HEK293 (cell line): ENCODE measurements around the gene RHOF.

Experiments used
- BCL11A ChIP-seq: fragments of 450-650 bp; formaldehyde crosslinking; IDR thresholded peaks from 2 replicates; pipeline ENCODE4 v1.5.1; 2016; ENCODE audit warnings: low read depth, missing biosample characterization, missing genetic modification characterization
- CTCF ChIP-seq: fragments of 450-650 bp; formaldehyde crosslinking; IDR thresholded peaks from 2 replicates; pipeline ENCODE4 v1.5.1; 2016; ENCODE audit warnings: missing biosample characterization, missing genetic modification characterization
- HOXA7 ChIP-seq: sonication (generic); formaldehyde crosslinking; IDR thresholded peaks from 2 replicates; pipeline ENCODE4 v1.8.1; 2022; ENCODE audit warnings: missing genetic modification reagents, borderline replicate concordance
- HOXD13 ChIP-seq: sonication (generic); formaldehyde crosslinking; IDR thresholded peaks from 2 replicates; pipeline ENCODE4 v1.8.0; 2022; ENCODE audit warnings: missing genetic modification reagents, borderline replicate concordance
- IKZF3 ChIP-seq: fragments of 450-650 bp; IDR thresholded peaks from 2 replicates; pipeline ENCODE4 v1.5.0; 2018; ENCODE audit warnings: missing biosample characterization, mild to moderate bottlenecking, missing genetic modification characterization, moderate library complexity
- KLF16 ChIP-seq: fragments of 450-650 bp; formaldehyde crosslinking; IDR thresholded peaks from 2 replicates; pipeline ENCODE4 v1.5.1; 2017; ENCODE audit warnings: missing biosample characterization, missing genetic modification characterization
- MYNN ChIP-seq: fragments of 450-650 bp; formaldehyde crosslinking; IDR thresholded peaks from 2 replicates; pipeline ENCODE4 v1.5.1; 2016; ENCODE audit warnings: missing biosample characterization, missing genetic modification characterization, borderline replicate concordance
- MZF1 ChIP-seq: fragments of 450-650 bp; formaldehyde crosslinking; IDR thresholded peaks from 2 replicates; pipeline ENCODE4 v1.5.1; 2017; ENCODE audit warnings: missing biosample characterization, missing genetic modification characterization, borderline replicate concordance
- RBAK ChIP-seq: fragments of 450-650 bp; formaldehyde crosslinking; IDR thresholded peaks from 2 replicates; pipeline ENCODE4 v1.5.1; 2016; ENCODE audit warnings: missing biosample characterization, missing genetic modification characterization
- TCF7L2 ChIP-seq: IDR thresholded peaks from 2 replicates; pipeline ENCODE4 v1.6.1; 2011; ENCODE audit warnings: low read depth, mild to moderate bottlenecking, inconsistent platforms, low read length, moderate library complexity, borderline replicate concordance
- ZBTB20 ChIP-seq: fragments of 450-650 bp; formaldehyde crosslinking; IDR thresholded peaks from 2 replicates; pipeline ENCODE4 v1.5.1; 2016; ENCODE audit warnings: missing biosample characterization, missing genetic modification characterization
- ZNF133 ChIP-seq: fragments of 450-650 bp; formaldehyde crosslinking; IDR thresholded peaks from 2 replicates; pipeline ENCODE4 v1.5.1; 2016; ENCODE audit warnings: missing biosample characterization, missing genetic modification characterization
- ZNF174 ChIP-seq: fragments of 450-650 bp; formaldehyde crosslinking; IDR thresholded peaks from 2 replicates; pipeline ENCODE4 v1.5.0; 2017; ENCODE audit warnings: missing biosample characterization, mild to moderate bottlenecking, missing genetic modification characterization
- ZNF239 ChIP-seq: fragments of 450-650 bp; formaldehyde crosslinking; IDR thresholded peaks from 2 replicates; pipeline ENCODE4 v1.5.1; 2016; ENCODE audit warnings: missing biosample characterization, missing genetic modification characterization
- ZNF24 ChIP-seq: fragments of 450-650 bp; formaldehyde crosslinking; IDR thresholded peaks from 2 replicates; pipeline ENCODE4 v1.5.1; 2016; ENCODE audit warnings: missing biosample characterization, missing genetic modification characterization
- ZNF248 ChIP-seq: fragments of 450-650 bp; formaldehyde crosslinking; IDR thresholded peaks from 2 replicates; pipeline ENCODE4 v1.5.1; 2017; ENCODE audit warnings: missing biosample characterization, missing genetic modification characterization
- ZNF311 ChIP-seq: fragments of 450-650 bp; formaldehyde crosslinking; IDR thresholded peaks from 2 replicates; pipeline ENCODE4 v1.5.1; 2017; ENCODE audit warnings: missing biosample characterization, missing genetic modification characterization, borderline replicate concordance
- ZNF423 ChIP-seq: fragments of 450-650 bp; formaldehyde crosslinking; IDR thresholded peaks from 2 replicates; pipeline ENCODE4 v1.5.1; 2016; ENCODE audit warnings: missing biosample characterization, missing genetic modification characterization
- ZNF48 ChIP-seq: fragments of 450-650 bp; formaldehyde crosslinking; IDR thresholded peaks from 2 replicates; pipeline ENCODE4 v1.5.1; 2016; ENCODE audit warnings: missing biosample characterization, missing genetic modification characterization
- ZNF548 ChIP-seq: fragments of 450-650 bp; formaldehyde crosslinking; IDR thresholded peaks from 2 replicates; pipeline ENCODE4 v1.5.1; 2016; ENCODE audit warnings: missing biosample characterization, missing genetic modification characterization
- ZNF555 ChIP-seq: fragments of 450-650 bp; formaldehyde crosslinking; conservative IDR thresholded peaks from 2 replicates; pipeline ENCODE4 v1.5.1; 2017; ENCODE audit warnings: missing biosample characterization, mild to moderate bottlenecking, missing genetic modification characterization, inconsistent platforms
- ZNF585B ChIP-seq: fragments of 450-650 bp; formaldehyde crosslinking; IDR thresholded peaks from 2 replicates; pipeline ENCODE4 v1.5.1; 2016; ENCODE audit warnings: missing biosample characterization, missing genetic modification characterization
- ZNF768 ChIP-seq: fragments of 450-650 bp; formaldehyde crosslinking; IDR thresholded peaks from 2 replicates; pipeline ENCODE4 v1.5.1; 2018; ENCODE audit warnings: missing biosample characterization, mild to moderate bottlenecking, missing genetic modification characterization
- ZNF830 ChIP-seq: fragments of 450-650 bp; IDR thresholded peaks from 2 replicates; pipeline ENCODE4 v1.5.0; 2018; ENCODE audit warnings: missing biosample characterization, missing genetic modification characterization, low read depth, mild to moderate bottlenecking, moderate library complexity
- ZSCAN4 ChIP-seq: fragments of 450-650 bp; formaldehyde crosslinking; IDR thresholded peaks from 2 replicates; pipeline ENCODE4 v1.5.1; 2017; ENCODE audit warnings: missing biosample characterization, missing genetic modification characterization
- ZXDB ChIP-seq: fragments of 450-650 bp; formaldehyde crosslinking; IDR thresholded peaks from 2 replicates; pipeline ENCODE4 v1.5.1; 2016; ENCODE audit warnings: missing biosample characterization, missing genetic modification characterization
- TF ChIP-seq, protein P1 (sequence below): fragments of 450-650 bp; formaldehyde crosslinking; IDR thresholded peaks from 2 replicates; pipeline ENCODE4 v1.5.1; 2016; ENCODE audit warnings: missing biosample characterization, missing genetic modification characterization, borderline replicate concordance
- TF ChIP-seq, protein P2 (sequence below): fragments of 450-650 bp; IDR thresholded peaks from 2 replicates; pipeline ENCODE4 v1.5.1; 2018; ENCODE audit warnings: missing biosample characterization, missing genetic modification characterization
- TF ChIP-seq, protein P3 (sequence below): fragments of 450-650 bp; formaldehyde crosslinking; IDR thresholded peaks from 2 replicates; pipeline ENCODE4 v1.5.1; 2016; ENCODE audit warnings: missing biosample characterization, missing genetic modification characterization, low read depth

The RHOF gene

DNA sequence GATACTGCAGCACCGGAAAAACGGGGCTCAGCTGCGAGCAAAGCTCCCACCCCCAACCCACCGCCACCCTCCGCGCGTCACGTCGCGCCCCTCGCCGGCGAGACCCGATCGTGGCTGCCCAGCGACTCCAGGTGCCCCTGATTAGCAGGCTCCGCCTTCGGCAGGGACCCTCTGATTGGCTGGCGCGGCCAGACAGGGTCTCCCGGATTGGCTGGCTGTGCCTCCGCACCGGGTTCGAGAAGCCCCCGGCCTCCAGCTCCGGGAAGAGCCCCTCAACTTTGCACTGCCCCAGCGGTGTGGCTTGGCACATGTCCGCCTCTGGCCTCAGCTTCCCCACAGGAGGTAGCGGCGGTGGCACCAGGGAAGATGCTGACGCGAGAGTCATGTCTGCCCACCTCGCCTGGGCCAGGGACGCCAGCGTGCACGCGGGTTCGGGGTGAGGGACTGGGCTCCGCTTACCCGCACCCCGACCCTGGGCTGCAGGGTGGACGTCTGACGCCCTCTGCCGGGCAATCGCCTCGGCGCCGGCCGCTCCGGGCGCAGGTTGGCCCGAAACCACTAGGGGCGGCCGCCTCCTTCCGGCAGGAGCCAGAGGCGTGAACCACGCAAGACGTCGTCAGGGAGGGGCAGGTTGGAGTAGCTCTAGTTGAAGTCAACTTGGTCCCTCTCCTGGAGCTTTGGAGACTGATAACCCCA lies 498 bp upstream of the RHOF start (continued):
- TF ChIP-seq CTCF (tag by site-specific recombination), result peak; percentile 100
- no peak for TF ChIP-seq HOXA7 (CRISPR knock-in tag)
- no peak for TF ChIP-seq ZNF174 (tag by site-specific recombination)
- TF ChIP-seq IKZF3 (tag by site-specific recombination), result 0 out of 2 replicates have a peak, but pooled peaks have one; percentile 35
- TF ChIP-seq ZNF423, result no peak
- TF ChIP-seq ZNF548 (tag by site-specific recombination), result no peak
- TF ChIP-seq ZXDB (tag by site-specific recombination), result peak; percentile 99
- TF ChIP-seq ZNF239 (tag by site-specific recombination), result no peak
- TF ChIP-seq RBAK, result no peak
- TF ChIP-seq ZNF585B (tag by site-specific recombination), result no peak
- TF ChIP-seq ZNF555 (tag by site-specific recombination), result no peak
- no peak for TF ChIP-seq HOXD13
- TF ChIP-seq MYNN, result no peak
- TF ChIP-seq, protein P1, sequence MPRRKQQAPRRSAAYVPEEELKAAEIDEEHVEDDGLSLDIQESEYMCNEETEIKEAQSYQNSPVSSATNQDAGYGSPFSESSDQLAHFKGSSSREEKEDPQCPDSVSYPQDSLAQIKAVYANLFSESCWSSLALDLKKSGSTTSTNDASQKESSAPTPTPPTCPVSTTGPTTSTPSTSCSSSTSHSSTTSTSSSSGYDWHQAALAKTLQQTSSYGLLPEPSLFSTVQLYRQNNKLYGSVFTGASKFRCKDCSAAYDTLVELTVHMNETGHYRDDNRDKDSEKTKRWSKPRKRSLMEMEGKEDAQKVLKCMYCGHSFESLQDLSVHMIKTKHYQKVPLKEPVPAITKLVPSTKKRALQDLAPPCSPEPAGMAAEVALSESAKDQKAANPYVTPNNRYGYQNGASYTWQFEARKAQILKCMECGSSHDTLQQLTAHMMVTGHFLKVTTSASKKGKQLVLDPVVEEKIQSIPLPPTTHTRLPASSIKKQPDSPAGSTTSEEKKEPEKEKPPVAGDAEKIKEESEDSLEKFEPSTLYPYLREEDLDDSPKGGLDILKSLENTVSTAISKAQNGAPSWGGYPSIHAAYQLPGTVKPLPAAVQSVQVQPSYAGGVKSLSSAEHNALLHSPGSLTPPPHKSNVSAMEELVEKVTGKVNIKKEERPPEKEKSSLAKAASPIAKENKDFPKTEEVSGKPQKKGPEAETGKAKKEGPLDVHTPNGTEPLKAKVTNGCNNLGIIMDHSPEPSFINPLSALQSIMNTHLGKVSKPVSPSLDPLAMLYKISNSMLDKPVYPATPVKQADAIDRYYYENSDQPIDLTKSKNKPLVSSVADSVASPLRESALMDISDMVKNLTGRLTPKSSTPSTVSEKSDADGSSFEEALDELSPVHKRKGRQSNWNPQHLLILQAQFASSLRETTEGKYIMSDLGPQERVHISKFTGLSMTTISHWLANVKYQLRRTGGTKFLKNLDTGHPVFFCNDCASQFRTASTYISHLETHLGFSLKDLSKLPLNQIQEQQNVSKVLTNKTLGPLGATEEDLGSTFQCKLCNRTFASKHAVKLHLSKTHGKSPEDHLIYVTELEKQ, result no peak
- TF ChIP-seq MZF1, result no peak
- TF ChIP-seq TCF7L2, result no peak
- TF ChIP-seq ZNF248 (tag by site-specific recombination), result no peak
- no peak for TF ChIP-seq ZNF48 (tag by site-specific recombination)
- TF ChIP-seq, protein P2, sequence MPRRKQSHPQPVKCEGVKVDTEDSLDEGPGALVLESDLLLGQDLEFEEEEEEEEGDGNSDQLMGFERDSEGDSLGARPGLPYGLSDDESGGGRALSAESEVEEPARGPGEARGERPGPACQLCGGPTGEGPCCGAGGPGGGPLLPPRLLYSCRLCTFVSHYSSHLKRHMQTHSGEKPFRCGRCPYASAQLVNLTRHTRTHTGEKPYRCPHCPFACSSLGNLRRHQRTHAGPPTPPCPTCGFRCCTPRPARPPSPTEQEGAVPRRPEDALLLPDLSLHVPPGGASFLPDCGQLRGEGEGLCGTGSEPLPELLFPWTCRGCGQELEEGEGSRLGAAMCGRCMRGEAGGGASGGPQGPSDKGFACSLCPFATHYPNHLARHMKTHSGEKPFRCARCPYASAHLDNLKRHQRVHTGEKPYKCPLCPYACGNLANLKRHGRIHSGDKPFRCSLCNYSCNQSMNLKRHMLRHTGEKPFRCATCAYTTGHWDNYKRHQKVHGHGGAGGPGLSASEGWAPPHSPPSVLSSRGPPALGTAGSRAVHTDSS, result no peak
- no peak for TF ChIP-seq ZNF133
- no peak; the same call in 1 of the 2 replicates for TF ChIP-seq ZSCAN4 (tag by site-specific recombination)
- no peak for TF ChIP-seq ZNF830 (tag by site-specific recombination)
- TF ChIP-seq ZNF24, result peak; percentile 85; the same call in 1 of the 2 replicates
- TF ChIP-seq ZNF311 (tag by site-specific recombination), result no peak
- TF ChIP-seq, protein P3, sequence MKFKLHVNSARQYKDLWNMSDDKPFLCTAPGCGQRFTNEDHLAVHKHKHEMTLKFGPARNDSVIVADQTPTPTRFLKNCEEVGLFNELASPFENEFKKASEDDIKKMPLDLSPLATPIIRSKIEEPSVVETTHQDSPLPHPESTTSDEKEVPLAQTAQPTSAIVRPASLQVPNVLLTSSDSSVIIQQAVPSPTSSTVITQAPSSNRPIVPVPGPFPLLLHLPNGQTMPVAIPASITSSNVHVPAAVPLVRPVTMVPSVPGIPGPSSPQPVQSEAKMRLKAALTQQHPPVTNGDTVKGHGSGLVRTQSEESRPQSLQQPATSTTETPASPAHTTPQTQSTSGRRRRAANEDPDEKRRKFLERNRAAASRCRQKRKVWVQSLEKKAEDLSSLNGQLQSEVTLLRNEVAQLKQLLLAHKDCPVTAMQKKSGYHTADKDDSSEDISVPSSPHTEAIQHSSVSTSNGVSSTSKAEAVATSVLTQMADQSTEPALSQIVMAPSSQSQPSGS (tag by site-specific recombination), result no peak
- no peak; the same call in 1 of the 2 replicates for TF ChIP-seq ZNF768 (tag by site-specific recombination)
- TF ChIP-seq BCL11A, result peak; percentile 84
- TF ChIP-seq KLF16 (tag by site-specific recombination), result peak; percentile 81
- TF ChIP-seq ZBTB20 (tag by site-specific recombination), result peak; percentile 62; the same call in 1 of the 2 replicates
